HL-60 (cell line): Measurements from ENCODE around the gene ITSN2.

Experiments
- DNase-seq, 2 experiments: peaks; one replicate each; pipeline ENCODE4 v3.0.0-alpha.2; 2010 to 2020; ENCODE audit warnings: low read depth in 1 of 2, low spot score in 1 of 2
- H3K27ac ChIP-seq: fragments of 250-450 bp; sonication (Bioruptor Pico); replicated peaks from 2 replicates; pipeline ENCODE4 v1.5.1; 2020; ENCODE audit warnings: mild to moderate bottlenecking, moderate library complexity
- H3K27me3 ChIP-seq: fragments of 250-450 bp; sonication (Bioruptor Pico); 2 replicates; pipeline ENCODE4 v1.5.1; 2021; ENCODE audit warnings: mild to moderate bottlenecking, moderate library complexity; ENCODE audit not compliant: insufficient read depth, poor library complexity, severe bottlenecking
- H3K4me3 ChIP-seq: replicated peaks from 2 replicates; pipeline ENCODE4 v1.5.1; 2011; ENCODE audit warnings: mild to moderate bottlenecking, control low read depth, low read length; ENCODE audit not compliant: insufficient read depth
- GABPA ChIP-seq: IDR thresholded peaks from 2 replicates; pipeline ENCODE4 v1.6.1; 2012; ENCODE audit warnings: low read depth
- POLR2AphosphoS5 ChIP-seq: IDR thresholded peaks from 2 replicates; pipeline ENCODE4 v1.6.1; 2012; ENCODE audit warnings: low read depth
- SPI1 ChIP-seq: IDR thresholded peaks from 2 replicates; pipeline ENCODE4 v1.6.1; 2012; ENCODE audit warnings: low read depth, mild to moderate bottlenecking, borderline replicate concordance
- TF ChIP-seq, protein P1 (sequence below): IDR thresholded peaks from 2 replicates; pipeline ENCODE4 v1.6.1; 2012; ENCODE audit warnings: low read depth; ENCODE audit not compliant: insufficient replicate concordance
- TF ChIP-seq, protein P2 (sequence below): IDR thresholded peaks from one replicate; pipeline ENCODE4 v1.5.1; 2011; ENCODE audit warnings: low read length, control low read depth, inconsistent platforms; ENCODE audit not compliant: insufficient read depth

The ITSN2 gene

DNA sequence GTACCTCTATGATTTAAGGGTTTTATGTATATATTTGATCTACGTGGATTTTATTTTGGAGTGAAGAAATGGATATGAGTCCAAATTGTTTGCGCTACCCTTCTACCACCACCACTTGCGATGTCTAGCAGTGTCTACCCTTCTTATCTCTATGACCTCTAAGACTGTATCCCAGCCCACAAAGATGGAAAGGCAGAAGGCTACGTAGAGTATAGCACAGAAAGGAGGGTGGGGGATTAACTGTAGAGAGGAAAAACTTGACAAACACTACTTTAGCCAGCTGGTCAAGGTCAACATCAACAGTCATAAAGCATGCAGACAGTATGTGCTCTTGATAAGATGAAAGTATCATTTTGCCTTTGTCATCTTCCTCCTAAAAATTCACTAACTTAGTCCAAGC, 14.4 kb downstream of the ITSN2 start:
- no peak for DNase-seq
- Histone ChIP-seq H3K27ac (no peak overlapping the region), H3K27me3 (no peaks in the 10 kb centered on the region), H3K4me3 (no peak overlapping the region)
- TF ChIP-seq, protein P1, sequence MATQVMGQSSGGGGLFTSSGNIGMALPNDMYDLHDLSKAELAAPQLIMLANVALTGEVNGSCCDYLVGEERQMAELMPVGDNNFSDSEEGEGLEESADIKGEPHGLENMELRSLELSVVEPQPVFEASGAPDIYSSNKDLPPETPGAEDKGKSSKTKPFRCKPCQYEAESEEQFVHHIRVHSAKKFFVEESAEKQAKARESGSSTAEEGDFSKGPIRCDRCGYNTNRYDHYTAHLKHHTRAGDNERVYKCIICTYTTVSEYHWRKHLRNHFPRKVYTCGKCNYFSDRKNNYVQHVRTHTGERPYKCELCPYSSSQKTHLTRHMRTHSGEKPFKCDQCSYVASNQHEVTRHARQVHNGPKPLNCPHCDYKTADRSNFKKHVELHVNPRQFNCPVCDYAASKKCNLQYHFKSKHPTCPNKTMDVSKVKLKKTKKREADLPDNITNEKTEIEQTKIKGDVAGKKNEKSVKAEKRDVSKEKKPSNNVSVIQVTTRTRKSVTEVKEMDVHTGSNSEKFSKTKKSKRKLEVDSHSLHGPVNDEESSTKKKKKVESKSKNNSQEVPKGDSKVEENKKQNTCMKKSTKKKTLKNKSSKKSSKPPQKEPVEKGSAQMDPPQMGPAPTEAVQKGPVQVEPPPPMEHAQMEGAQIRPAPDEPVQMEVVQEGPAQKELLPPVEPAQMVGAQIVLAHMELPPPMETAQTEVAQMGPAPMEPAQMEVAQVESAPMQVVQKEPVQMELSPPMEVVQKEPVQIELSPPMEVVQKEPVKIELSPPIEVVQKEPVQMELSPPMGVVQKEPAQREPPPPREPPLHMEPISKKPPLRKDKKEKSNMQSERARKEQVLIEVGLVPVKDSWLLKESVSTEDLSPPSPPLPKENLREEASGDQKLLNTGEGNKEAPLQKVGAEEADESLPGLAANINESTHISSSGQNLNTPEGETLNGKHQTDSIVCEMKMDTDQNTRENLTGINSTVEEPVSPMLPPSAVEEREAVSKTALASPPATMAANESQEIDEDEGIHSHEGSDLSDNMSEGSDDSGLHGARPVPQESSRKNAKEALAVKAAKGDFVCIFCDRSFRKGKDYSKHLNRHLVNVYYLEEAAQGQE: no peak
- no peak for TF ChIP-seq GABPA
- TF ChIP-seq SPI1: no peak
- no peak for TF ChIP-seq POLR2AphosphoS5
- TF ChIP-seq, protein P2, sequence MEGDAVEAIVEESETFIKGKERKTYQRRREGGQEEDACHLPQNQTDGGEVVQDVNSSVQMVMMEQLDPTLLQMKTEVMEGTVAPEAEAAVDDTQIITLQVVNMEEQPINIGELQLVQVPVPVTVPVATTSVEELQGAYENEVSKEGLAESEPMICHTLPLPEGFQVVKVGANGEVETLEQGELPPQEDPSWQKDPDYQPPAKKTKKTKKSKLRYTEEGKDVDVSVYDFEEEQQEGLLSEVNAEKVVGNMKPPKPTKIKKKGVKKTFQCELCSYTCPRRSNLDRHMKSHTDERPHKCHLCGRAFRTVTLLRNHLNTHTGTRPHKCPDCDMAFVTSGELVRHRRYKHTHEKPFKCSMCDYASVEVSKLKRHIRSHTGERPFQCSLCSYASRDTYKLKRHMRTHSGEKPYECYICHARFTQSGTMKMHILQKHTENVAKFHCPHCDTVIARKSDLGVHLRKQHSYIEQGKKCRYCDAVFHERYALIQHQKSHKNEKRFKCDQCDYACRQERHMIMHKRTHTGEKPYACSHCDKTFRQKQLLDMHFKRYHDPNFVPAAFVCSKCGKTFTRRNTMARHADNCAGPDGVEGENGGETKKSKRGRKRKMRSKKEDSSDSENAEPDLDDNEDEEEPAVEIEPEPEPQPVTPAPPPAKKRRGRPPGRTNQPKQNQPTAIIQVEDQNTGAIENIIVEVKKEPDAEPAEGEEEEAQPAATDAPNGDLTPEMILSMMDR: no peak

DNA sequence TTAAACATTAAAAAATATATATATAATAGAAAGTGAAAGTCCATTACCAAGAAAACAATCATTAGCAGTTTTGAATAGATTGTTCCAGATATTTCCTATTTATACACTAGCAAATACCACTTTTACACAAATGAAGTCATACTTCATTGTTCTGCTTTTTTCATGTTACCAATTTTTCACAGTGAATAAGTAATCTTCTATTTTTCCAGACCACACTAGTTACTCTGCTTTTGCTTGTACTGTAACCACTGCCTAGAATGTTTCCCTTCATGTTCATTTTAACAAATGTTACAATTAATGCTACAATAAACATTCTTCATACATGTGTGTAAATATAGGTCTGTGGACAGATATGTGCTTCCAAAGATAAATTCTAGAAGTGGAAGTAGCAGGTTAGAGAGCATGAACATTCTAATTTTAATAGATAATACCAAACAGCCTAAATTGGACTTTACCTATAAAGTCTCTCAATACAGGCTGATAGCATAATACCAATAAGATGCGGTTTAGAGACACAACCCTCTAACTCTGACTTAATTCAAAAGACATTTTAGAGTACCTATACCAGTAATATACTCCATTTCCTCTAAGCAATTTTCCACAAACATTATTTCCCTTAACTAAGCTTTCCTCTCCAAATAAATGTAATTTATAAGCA, 17.0 kb downstream of the ITSN2 start:
- TF ChIP-seq SPI1: no peak
- TF ChIP-seq, protein P2: no peak
- no peak for TF ChIP-seq GABPA
- TF ChIP-seq POLR2AphosphoS5: no peak
- TF ChIP-seq, protein P1: no peak
- Histone ChIP-seq H3K4me3 (no peak overlapping the region), H3K27ac (no peak overlapping the region), H3K27me3 (no peaks in the 10 kb centered on the region)
- DNase-seq: no peak

DNA sequence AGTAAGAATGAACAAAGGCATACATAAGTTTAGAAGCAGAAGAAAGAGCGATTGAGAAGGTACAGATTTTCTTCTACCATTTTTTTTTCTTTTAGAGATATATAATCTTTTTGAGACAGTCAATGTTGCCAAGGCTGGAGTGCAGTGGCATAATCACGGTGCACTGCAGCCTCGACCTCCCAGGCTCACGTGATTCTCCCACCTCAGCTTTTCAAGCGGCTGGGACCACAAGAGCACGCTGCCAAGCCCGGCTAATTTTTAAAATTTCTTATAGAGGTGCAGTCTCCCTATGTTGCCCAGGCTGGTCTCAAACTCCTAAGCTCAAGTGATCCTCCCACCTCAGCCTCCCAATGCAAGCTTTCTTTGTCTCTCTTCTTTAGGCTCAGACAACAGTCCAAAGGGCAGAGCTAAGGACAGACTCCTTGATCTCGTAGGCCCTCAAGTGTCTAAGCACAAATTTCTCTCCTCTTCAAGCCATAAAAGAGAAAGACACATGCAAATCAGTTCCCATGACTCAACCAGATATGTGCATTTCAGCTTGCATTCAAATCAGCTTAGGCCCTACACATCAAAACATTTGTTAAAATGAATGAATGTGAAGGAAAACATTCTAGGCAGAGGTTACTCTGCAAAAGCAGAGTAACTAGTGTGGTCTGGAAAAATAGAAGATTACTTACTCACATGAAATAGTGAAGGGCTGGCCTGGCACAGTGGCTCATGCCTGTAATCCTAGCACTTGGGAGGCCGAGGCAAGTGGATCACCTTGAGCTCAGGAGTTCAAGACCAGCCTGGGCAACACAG, 18.0 kb downstream of the ITSN2 start:
- TF ChIP-seq GABPA: no peak
- TF ChIP-seq, protein P1: no peak
- TF ChIP-seq, protein P2: no peak
- TF ChIP-seq POLR2AphosphoS5: no peak
- no peak for TF ChIP-seq SPI1
- Histone ChIP-seq H3K27ac (no peak overlapping the region), H3K27me3 (no peaks in the 10 kb centered on the region), H3K4me3 (no peak overlapping the region)
- DNase-seq: no peak
